ENCODE results near the gene EEF1AKMT1. TPM values are rescaled to one million over a fixed set of nuclear protein-coding genes. Genes with fewer than 3 reads are reported as not detected.

Gene EEF1AKMT1
- total and polyA plus RNA-seq, 2 donors (not counting 1 experiment from before 2014, with no cell fraction given) = 7.6 to 18.0 TPM

- Histone ChIP-seq H4K20me1 (ENCODE audit: control insufficient read depth, extremely low read depth, insufficient read depth, low read length) (no peaks in the 10 kb centered on the region), H3K79me2 (ENCODE audit: control insufficient read depth, insufficient read depth, low read length) (no peaks in the 10 kb centered on the region), H3K27ac (ENCODE audit: insufficient read depth, low read length) (no peak overlapping the region), H3K27me3 (ENCODE audit: control insufficient read depth, insufficient read depth, low read length) (no peaks in the 10 kb centered on the region), H3K4me2 (ENCODE audit: extremely low read depth, insufficient read depth, low read length) (no peak overlapping the region), H3K36me3 (ENCODE audit: control insufficient read depth, insufficient read depth, low read length) (no peaks in the 10 kb centered on the region), H3K4me3 (replicated peaks in 1 of 4; ENCODE audit: control extremely low read depth in 1 of 4, insufficient read depth in 1 of 4, low read depth in 3 of 4, low read length in 4 of 4) (no peak overlapping the region), H2AFZ (ENCODE audit: low read length) (no peak overlapping the region), H3K4me1 (ENCODE audit: control insufficient read depth, extremely low read depth, insufficient read depth, low read length) (no peaks in the 10 kb centered on the region), H3K9ac (ENCODE audit: insufficient read depth, low read length) (no peak overlapping the region), H3K9me3 (ENCODE audit: control insufficient read depth, insufficient read depth, low read depth, low read length) (no peaks in the 10 kb centered on the region)
- TF ChIP-seq CTCF (conservative IDR thresholded peaks at IDR 0.05 in 1 of 2, IDR thresholded peaks at IDR 0.05 in 1 of 2; ENCODE audit: low read depth in 1 of 2, low read length in 2 of 2) (no peak), EZH2 (IDR thresholded peaks at IDR 0.05; ENCODE audit: low read length, missing control alignments) (no peak)
- no peak for DNase-seq (ENCODE audit: low read depth in 2 of 2)
These were observed 74.0 kb downstream of the EEF1AKMT1 start for GRCh38 chr13:20699715-20700114.

DNA sequence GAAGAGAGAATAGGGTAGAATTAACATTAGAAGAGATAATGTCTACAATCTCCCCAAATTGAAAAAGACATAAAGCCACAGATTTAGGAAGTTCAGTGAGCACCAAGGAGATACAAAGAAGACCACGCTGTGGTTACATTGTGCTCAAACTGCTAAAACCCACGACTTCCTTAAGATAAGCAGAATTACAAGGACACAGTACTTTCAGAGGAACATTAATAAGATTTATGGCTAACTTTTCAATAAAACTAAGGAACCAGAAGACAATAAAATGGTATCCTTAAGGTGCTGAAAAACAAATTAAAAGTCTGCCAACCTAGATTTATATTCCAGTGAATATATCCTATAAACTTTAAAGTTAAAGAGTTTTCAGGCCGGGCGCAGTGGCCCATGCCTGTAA, 77.7 kb downstream of the EEF1AKMT1 start:
- Histone ChIP-seq H3K4me3 (replicated peaks in 1 of 4; ENCODE audit: control extremely low read depth in 1 of 4, insufficient read depth in 1 of 4, low read depth in 3 of 4, low read length in 4 of 4) (no peak overlapping the region), H4K20me1 (ENCODE audit: control insufficient read depth, extremely low read depth, insufficient read depth, low read length) (no peaks in the 10 kb centered on the region), H3K36me3 (ENCODE audit: control insufficient read depth, insufficient read depth, low read length) (no peaks in the 10 kb centered on the region), H3K27me3 (ENCODE audit: control insufficient read depth, insufficient read depth, low read length) (no peaks in the 10 kb centered on the region), H3K4me1 (ENCODE audit: control insufficient read depth, extremely low read depth, insufficient read depth, low read length) (no peaks in the 10 kb centered on the region), H3K4me2 (ENCODE audit: extremely low read depth, insufficient read depth, low read length) (no peak overlapping the region), H3K9me3 (ENCODE audit: control insufficient read depth, insufficient read depth, low read depth, low read length) (no peaks in the 10 kb centered on the region), H3K79me2 (ENCODE audit: control insufficient read depth, insufficient read depth, low read length) (no peaks in the 10 kb centered on the region), H2AFZ (ENCODE audit: low read length) (no peak overlapping the region), H3K9ac (ENCODE audit: insufficient read depth, low read length) (no peak overlapping the region), H3K27ac (ENCODE audit: insufficient read depth, low read length) (no peak overlapping the region)
- TF ChIP-seq EZH2 (IDR thresholded peaks at IDR 0.05; ENCODE audit: low read length, missing control alignments) (no peak), CTCF (conservative IDR thresholded peaks at IDR 0.05 in 1 of 2, IDR thresholded peaks at IDR 0.05 in 1 of 2; ENCODE audit: low read depth in 1 of 2, low read length in 2 of 2) (no peak)
- DNase-seq (ENCODE audit: low read depth in 2 of 2) = no peak

DNA sequence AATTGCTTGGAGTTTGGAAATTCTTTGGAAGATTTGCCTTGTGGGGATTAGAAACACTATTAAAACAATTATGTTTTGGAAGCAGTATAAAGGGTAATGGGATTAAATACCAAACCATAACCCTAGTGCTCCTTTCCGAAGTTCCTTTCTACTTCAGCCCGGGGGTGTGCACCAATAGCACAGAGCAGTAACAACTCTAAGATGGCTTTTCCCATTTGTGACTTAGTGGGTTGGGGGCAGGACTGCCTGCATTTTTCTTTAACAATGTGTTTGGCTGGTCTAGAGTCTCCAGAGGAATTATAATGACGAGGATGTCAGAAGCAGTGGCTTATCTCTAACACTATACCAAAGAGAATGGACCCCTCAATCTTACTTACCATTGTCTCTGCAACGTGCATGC, 82.1 kb downstream of the EEF1AKMT1 start:
- H3K9ac ChIP-seq (ENCODE audit: insufficient read depth, low read length) = no peak overlapping the region
- H3K36me3 ChIP-seq (ENCODE audit: control insufficient read depth, insufficient read depth, low read length) = no peaks in the 10 kb centered on the region
- no peaks in the 10 kb centered on the region for H3K4me1 ChIP-seq (ENCODE audit: control insufficient read depth, extremely low read depth, insufficient read depth, low read length)
- H3K4me3 ChIP-seq (replicated peaks in 1 of 4; ENCODE audit: control extremely low read depth in 1 of 4, insufficient read depth in 1 of 4, low read depth in 3 of 4, low read length in 4 of 4) = no peak overlapping the region
- no peaks in the 10 kb centered on the region for H3K9me3 ChIP-seq (ENCODE audit: control insufficient read depth, insufficient read depth, low read depth, low read length)
- H3K4me2 ChIP-seq (ENCODE audit: extremely low read depth, insufficient read depth, low read length) = no peak overlapping the region
- DNase-seq (ENCODE audit: low read depth in 2 of 2) = no peak
- no peaks in the 10 kb centered on the region for H4K20me1 ChIP-seq (ENCODE audit: control insufficient read depth, extremely low read depth, insufficient read depth, low read length)
- H3K27ac ChIP-seq (ENCODE audit: insufficient read depth, low read length) = no peak overlapping the region
- no peak overlapping the region for H2AFZ ChIP-seq (ENCODE audit: low read length)
- H3K79me2 ChIP-seq (ENCODE audit: control insufficient read depth, insufficient read depth, low read length) = no peaks in the 10 kb centered on the region
- no peaks in the 10 kb centered on the region for H3K27me3 ChIP-seq (ENCODE audit: control insufficient read depth, insufficient read depth, low read length)
- TF ChIP-seq EZH2 (IDR thresholded peaks at IDR 0.05; ENCODE audit: low read length, missing control alignments) = no peak
- TF ChIP-seq CTCF (conservative IDR thresholded peaks at IDR 0.05 in 1 of 2, IDR thresholded peaks at IDR 0.05 in 1 of 2; ENCODE audit: low read depth in 1 of 2, low read length in 2 of 2) = no peak

Data from fibroblast of lung (primary cell).